Measurements from ENCODE around the gene ALAD. TPM values are rescaled to one million over a fixed set of nuclear protein-coding genes. Genes with fewer than 3 reads are reported as not detected.
A peak's percentile ranks its signal among the peaks of the same experiment; 100 is the strongest.

The ALAD gene
- total and polyA plus RNA-seq, 2 of the 13 experiments (the other 11 are each of a cell fraction or from before 2014, with no cell fraction given): 21.8 to 30.1 TPM

DNA sequence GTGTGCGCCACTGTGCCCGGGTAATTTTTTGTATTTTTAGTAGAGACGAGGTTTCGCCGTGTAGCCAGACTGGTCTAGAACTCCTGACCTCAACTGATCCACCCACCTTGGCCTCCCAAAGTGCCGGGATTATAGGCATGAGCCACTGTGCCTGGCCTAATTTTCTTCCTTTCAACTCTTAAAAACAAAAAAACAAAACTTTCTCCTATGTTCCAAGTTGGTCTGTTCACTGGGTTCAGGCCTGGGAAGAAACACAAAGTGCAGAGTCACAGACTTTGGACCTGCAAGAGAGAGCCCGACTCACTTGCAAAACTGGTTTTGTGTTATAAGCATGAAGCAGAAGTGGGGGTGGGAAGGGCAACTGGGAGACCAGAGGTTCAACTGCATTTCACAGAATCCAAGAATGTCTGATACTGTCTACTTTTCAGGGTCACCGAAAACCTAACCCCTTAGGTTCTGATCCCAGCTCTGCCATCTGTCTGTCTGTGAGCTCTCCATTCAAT, 19.1 kb downstream of the ALAD start (continued):
- peak in 1 of 2 experiments; percentile 34; a peak in 1 of 4 replicates for TF ChIP-seq KLF16 (CRISPR knock-in tag; IDR thresholded peaks at IDR 0.05)
- no peak for TF ChIP-seq HNRNPH1 (optimal IDR thresholded peaks at IDR 0.05; ENCODE audit: low read depth, low read length)
- TF ChIP-seq FOXP1 (IDR thresholded peaks at IDR 0.05): no peak
- peak; percentile 54; the same call in 1 of the 2 replicates for TF ChIP-seq FOXP1 (CRISPR knock-in tag; IDR thresholded peaks at IDR 0.05)
- no peak for TF ChIP-seq WIZ (CRISPR knock-in tag; IDR thresholded peaks at IDR 0.05)
- TF ChIP-seq ZNF10 (CRISPR knock-in tag; IDR thresholded peaks at IDR 0.05; ENCODE audit: borderline replicate concordance, low read depth): no peak
- TF ChIP-seq ZNF446 (CRISPR knock-in tag; IDR thresholded peaks at IDR 0.05): no peak
- TF ChIP-seq, protein P1, sequence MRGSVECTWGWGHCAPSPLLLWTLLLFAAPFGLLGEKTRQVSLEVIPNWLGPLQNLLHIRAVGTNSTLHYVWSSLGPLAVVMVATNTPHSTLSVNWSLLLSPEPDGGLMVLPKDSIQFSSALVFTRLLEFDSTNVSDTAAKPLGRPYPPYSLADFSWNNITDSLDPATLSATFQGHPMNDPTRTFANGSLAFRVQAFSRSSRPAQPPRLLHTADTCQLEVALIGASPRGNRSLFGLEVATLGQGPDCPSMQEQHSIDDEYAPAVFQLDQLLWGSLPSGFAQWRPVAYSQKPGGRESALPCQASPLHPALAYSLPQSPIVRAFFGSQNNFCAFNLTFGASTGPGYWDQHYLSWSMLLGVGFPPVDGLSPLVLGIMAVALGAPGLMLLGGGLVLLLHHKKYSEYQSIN (CRISPR knock-in tag; IDR thresholded peaks at IDR 0.05; ENCODE audit: borderline replicate concordance): no peak
- no peak for TF ChIP-seq ZNF30 (CRISPR knock-in tag; IDR thresholded peaks at IDR 0.05)
- TF ChIP-seq, protein P2, sequence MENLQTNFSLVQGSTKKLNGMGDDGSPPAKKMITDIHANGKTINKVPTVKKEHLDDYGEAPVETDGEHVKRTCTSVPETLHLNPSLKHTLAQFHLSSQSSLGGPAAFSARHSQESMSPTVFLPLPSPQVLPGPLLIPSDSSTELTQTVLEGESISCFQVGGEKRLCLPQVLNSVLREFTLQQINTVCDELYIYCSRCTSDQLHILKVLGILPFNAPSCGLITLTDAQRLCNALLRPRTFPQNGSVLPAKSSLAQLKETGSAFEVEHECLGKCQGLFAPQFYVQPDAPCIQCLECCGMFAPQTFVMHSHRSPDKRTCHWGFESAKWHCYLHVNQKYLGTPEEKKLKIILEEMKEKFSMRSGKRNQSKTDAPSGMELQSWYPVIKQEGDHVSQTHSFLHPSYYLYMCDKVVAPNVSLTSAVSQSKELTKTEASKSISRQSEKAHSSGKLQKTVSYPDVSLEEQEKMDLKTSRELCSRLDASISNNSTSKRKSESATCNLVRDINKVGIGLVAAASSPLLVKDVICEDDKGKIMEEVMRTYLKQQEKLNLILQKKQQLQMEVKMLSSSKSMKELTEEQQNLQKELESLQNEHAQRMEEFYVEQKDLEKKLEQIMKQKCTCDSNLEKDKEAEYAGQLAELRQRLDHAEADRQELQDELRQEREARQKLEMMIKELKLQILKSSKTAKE (CRISPR knock-in tag; IDR thresholded peaks at IDR 0.05; ENCODE audit: borderline replicate concordance): no peak
- no peak for TF ChIP-seq ZSCAN21 (CRISPR knock-in tag; IDR thresholded peaks at IDR 0.05; ENCODE audit: borderline replicate concordance)
- TF ChIP-seq, protein P3, sequence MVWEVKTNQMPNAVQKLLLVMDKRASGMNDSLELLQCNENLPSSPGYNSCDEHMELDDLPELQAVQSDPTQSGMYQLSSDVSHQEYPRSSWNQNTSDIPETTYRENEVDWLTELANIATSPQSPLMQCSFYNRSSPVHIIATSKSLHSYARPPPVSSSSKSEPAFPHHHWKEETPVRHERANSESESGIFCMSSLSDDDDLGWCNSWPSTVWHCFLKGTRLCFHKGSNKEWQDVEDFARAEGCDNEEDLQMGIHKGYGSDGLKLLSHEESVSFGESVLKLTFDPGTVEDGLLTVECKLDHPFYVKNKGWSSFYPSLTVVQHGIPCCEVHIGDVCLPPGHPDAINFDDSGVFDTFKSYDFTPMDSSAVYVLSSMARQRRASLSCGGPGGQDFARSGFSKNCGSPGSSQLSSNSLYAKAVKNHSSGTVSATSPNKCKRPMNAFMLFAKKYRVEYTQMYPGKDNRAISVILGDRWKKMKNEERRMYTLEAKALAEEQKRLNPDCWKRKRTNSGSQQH (CRISPR knock-in tag; IDR thresholded peaks at IDR 0.05; ENCODE audit: low read depth): no peak
- no peak for TF ChIP-seq ZNF225 (CRISPR knock-in tag; IDR thresholded peaks at IDR 0.05)
- TF ChIP-seq ZNF274 (CRISPR knock-in tag; IDR thresholded peaks at IDR 0.05): no peak
- TF ChIP-seq, protein P4, sequence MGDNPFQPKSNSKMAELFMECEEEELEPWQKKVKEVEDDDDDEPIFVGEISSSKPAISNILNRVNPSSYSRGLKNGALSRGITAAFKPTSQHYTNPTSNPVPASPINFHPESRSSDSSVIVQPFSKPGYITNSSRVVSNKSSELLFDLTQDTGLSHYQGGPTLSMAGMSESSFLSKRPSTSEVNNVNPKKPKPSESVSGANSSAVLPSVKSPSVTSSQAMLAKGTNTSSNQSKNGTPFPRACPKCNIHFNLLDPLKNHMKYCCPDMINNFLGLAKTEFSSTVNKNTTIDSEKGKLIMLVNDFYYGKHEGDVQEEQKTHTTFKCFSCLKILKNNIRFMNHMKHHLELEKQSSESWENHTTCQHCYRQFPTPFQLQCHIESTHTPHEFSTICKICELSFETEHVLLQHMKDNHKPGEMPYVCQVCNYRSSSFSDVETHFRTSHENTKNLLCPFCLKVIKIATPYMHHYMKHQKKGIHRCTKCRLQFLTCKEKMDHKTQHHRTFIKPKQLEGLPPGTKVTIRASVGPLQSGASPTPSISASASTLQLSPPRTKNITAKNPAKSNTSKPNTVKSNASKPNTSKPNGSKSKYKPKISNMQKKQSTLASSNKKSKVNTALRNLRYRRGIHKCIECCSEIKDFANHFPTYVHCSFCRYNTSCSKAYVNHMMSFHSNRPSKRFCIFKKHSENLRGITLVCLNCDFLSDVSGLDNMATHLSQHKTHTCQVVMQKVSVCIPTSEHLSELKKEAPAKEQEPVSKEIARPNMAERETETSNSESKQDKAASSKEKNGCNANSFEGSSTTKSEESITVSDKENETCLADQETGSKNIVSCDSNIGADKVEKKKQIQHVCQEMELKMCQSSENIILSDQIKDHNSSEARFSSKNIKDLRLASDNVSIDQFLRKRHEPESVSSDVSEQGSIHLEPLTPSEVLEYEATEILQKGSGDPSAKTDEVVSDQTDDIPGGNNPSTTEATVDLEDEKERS (CRISPR knock-in tag; IDR thresholded peaks at IDR 0.05): peak; percentile 22; the same call in 1 of the 2 replicates
- TF ChIP-seq AHR (CRISPR knock-in tag; IDR thresholded peaks at IDR 0.05): no peak
- no peak for TF ChIP-seq JUN (CRISPR knock-in tag; IDR thresholded peaks at IDR 0.05)
- peak; percentile 62; the same call in 1 of the 2 replicates for TF ChIP-seq RCOR2 (CRISPR knock-in tag; IDR thresholded peaks at IDR 0.05)
- TF ChIP-seq, protein P5, sequence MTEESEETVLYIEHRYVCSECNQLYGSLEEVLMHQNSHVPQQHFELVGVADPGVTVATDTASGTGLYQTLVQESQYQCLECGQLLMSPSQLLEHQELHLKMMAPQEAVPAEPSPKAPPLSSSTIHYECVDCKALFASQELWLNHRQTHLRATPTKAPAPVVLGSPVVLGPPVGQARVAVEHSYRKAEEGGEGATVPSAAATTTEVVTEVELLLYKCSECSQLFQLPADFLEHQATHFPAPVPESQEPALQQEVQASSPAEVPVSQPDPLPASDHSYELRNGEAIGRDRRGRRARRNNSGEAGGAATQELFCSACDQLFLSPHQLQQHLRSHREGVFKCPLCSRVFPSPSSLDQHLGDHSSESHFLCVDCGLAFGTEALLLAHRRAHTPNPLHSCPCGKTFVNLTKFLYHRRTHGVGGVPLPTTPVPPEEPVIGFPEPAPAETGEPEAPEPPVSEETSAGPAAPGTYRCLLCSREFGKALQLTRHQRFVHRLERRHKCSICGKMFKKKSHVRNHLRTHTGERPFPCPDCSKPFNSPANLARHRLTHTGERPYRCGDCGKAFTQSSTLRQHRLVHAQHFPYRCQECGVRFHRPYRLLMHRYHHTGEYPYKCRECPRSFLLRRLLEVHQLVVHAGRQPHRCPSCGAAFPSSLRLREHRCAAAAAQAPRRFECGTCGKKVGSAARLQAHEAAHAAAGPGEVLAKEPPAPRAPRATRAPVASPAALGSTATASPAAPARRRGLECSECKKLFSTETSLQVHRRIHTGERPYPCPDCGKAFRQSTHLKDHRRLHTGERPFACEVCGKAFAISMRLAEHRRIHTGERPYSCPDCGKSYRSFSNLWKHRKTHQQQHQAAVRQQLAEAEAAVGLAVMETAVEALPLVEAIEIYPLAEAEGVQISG (CRISPR knock-in tag; IDR thresholded peaks at IDR 0.05): peak; percentile 42; the same call in 1 of the 2 replicates
- no peak for TF ChIP-seq ZNF441 (CRISPR knock-in tag; IDR thresholded peaks at IDR 0.05; ENCODE audit: borderline replicate concordance)
- no peak for TF ChIP-seq GZF1 (CRISPR knock-in tag; IDR thresholded peaks at IDR 0.05)

Measured in HepG2 (cell line).